GM10248 (cell line): ENCODE data around the gene SLC9A8.

Source experiments
- CTCF ChIA-PET: fragments of 300-600 bp; sonication (Branson Sonifier 250); formaldehyde crosslinking; extraction: SDS; loops from one replicate; lab custom pipeline; 2021; ENCODE audit warnings: antibody characterized with exemption; lab: Yijun Ruan, JAX
- POLR2A ChIA-PET: fragments of 350-650 bp; sonication (Branson Sonifier 250); formaldehyde crosslinking; extraction: SDS; loops from one replicate; lab custom pipeline; 2020; ENCODE audit warnings: antibody characterized with exemption; lab: Yijun Ruan, JAX
- DNase-seq: peaks from one replicate; pipeline ENCODE4 v3.0.0; 2012; ENCODE audit errors: extremely low spot score
- CTCF ChIP-seq: IDR thresholded peaks from 2 replicates; pipeline ENCODE4 v1.5.1; 2012; ENCODE audit warnings: mild to moderate bottlenecking, low read depth; ENCODE audit errors: extremely low read depth, missing control alignments, control extremely low read depth

Gene SLC9A8

GRCh38 chr20:49821870-49822331 lies 9.3 kb downstream of the SLC9A8 start:
- ChIA-PET CTCF (interaction anchor here (0.9 to 2.9 kb wide), 3 partner anchors 71 to 212 kb away, joined by 3 to 14 read pairs (median 4); no protein-coding TSS in a partner anchor), POLR2A (no interaction called here)
- no peak for DNase-seq
- TF ChIP-seq CTCF: peak; percentile 40

GRCh38 chr20:49823152-49823847 lies 10.7 kb downstream of the SLC9A8 start:
- CTCF ChIA-PET: interaction anchor here (1.4 to 3.2 kb wide), 4 partner anchors 10 to 213 kb away, joined by 4 to 16 read pairs (median 12); partner anchors contain the start of gene SLC9A8
- POLR2A ChIA-PET: no interaction called here
- no peak for TF ChIP-seq CTCF
- DNase-seq: no peak

- ChIA-PET POLR2A (no interaction called here), CTCF (interaction anchor here (0.9 to 3.2 kb wide), 4 partner anchors 10 to 194 kb away, joined by 3 to 16 read pairs (median 7); partner anchors contain the start of gene SLC9A8)
- DNase-seq: no peak
These were observed 11.6 kb downstream of the SLC9A8 start for GRCh38 chr20:49824206-49824605.

GRCh38 chr20:49825521-49826033 lies 12.9 kb downstream of the SLC9A8 start:
- POLR2A ChIA-PET: no interaction called here
- CTCF ChIA-PET: interaction anchor here (1.3 to 3.2 kb wide), 4 partner anchors 9 to 217 kb away, joined by 3 to 16 read pairs (median 7); partner anchors contain the start of gene SLC9A8
- no peak for DNase-seq
- TF ChIP-seq CTCF: no peak

More at GRCh38 chr20:49824206-49824605, 11.6 kb downstream of the SLC9A8 start:
- TF ChIP-seq CTCF: no peak

GRCh38 chr20:49831022-49831769 lies 18.6 kb downstream of the SLC9A8 start:
- ChIA-PET POLR2A (no interaction called here), CTCF (interaction anchor here (1.2 to 2.4 kb wide), 4 partner anchors 11 to 223 kb away, joined by 3 to 10 read pairs (median 4); no protein-coding TSS in a partner anchor)
- TF ChIP-seq CTCF: no peak
- DNase-seq: no peak
